GM19467 (cell line): ENCODE results near the gene NUDT22.

Source experiments
- ATAC-seq: cut with Tn5 transposase; IDR thresholded peaks from one replicate; pipeline ENCODE4 v1.9.1; 2021; ENCODE audit warnings: mild to moderate bottlenecking, moderate library complexity; ENCODE audit not compliant: unreplicated experiment

The NUDT22 gene

DNA sequence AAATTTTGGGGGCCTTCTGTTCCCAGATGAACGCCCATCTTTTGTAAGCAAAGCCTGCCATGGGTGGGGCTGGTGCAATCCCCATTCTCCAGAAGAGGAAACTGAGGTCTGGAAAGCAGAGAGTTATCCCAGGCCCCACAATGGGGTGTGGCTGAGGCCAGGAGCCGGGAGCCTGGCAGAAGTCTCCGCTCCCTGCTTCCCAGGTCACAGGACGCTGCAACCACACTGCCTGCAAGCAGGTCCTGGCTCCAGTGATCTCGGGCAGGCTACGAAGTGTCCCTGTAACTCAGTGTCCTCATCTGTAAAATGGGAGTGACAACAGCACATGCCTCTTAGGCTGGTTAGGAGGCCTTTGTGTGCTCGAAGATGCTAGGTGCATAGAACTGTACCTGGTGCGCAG lies 27.0 kb downstream of the NUDT22 start:
- ATAC-seq = no peak

DNA sequence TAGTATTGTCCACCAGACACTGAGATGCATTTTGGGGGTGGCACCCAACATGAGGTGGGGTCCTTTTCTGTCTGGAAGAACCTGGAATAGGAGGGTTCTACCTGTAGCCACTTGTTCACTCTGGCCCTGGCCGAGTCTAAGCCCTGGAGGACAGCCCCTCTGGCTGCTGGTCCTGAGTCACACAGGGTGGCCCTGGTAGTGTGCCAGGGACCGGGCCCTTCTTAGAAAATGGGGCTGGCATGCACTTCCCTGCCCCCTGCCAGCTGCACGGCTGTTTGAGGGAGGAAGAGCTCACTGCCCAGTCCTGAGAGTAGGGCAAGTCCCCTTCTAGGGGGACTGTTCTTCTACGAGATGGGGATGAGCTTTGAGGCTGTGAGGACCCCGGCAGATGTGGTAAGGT lies 27.4 kb downstream of the NUDT22 start:
- no peak for ATAC-seq

DNA sequence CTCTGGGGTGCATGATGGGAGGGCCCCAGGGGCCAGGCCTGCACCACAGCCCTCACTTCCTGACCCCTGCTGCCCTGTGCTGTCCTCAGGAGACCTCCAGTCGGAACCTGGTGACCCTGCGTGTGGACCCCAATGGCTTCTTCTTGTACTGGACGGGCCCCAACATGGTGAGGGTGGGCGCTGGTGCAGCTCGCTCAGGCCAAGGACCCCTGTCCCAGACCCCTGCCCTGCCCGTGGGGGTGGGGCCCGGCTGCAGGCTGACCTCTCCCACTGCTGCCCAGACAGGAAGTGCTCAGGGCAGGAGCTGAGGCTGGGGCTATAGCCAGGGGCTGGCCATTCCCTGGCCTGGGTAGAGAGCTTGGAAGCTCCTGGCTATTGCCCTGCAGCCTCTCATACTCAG lies 28.3 kb downstream of the NUDT22 start:
- no peak for ATAC-seq

DNA sequence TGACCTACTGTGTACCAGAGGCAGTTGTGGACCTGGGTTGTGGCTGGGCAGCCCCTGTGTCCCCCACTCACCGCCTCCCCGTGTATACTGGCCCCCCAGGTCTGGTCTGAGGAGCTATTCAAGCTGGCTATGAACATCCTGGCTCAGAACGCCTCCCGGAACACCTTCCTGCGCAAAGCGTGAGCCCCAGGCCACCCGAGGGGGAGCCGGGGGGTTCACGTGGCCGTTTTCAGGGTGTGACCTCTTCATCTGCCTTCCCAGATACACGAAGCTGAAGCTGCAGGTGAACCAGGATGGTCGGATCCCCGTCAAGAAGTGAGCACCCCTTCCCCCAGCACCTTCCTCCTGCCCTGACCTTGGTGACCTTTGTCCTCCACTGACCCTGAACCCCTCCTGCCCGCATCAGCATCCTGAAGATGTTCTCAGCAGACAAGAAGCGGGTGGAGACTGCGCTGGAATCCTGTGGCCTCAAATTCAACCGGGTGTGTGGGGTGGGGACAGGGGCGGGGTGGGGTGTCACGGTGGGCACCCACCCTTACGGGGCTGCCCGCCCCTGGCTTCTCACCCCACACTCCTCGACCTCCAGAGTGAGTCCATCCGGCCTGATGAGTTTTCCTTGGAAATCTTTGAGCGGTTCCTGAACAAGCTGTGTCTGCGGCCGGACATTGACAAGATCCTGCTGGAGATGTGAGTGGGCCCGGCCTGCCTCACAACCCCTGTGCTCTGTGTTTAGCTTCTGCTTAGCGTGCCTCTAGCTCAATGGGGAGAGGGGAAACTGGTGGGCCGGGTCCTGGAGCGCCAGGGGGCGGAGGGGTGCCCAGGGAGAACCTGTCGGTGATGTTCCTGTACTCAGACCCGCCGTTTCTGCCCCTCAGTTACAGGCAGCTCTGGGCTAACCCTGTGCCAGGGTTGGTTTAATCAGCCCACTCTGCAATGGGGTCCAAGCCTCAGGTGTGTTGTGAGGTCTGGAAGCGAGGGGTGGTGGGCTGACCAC lies 29.4 kb downstream of the NUDT22 start:
- ATAC-seq = no peak

DNA sequence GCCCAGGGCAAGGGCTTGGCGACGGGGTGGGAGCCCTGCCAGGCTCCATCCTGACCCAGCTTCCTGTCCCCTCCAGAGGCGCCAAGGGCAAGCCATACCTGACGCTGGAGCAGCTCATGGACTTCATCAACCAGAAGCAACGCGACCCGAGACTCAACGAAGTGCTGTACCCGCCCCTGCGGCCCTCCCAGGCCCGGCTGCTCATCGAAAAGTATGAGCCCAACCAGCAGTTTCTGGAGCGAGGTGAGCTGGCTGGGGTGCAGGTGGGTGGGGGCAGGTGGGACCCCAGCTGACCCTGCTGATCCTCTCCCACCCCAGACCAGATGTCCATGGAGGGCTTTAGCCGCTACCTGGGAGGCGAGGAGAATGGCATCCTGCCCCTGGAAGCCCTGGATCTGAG lies 30.2 kb downstream of the NUDT22 start:
- ATAC-seq = no peak

DNA sequence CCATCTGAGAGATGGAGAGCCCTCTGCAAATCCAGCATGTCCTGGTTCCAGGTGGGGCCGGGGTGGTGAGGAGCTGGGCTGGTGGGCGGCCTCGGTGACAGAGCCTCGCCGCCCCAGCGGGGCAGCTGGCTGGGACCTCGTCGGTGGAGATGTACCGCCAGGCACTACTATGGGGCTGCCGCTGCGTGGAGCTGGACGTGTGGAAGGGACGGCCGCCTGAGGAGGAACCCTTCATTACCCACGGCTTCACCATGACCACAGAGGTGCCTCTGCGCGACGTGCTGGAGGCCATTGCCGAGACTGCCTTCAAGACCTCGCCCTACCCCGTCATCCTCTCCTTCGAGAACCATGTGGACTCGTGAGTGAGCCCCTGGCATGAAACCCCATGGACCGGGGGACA lies 32.3 kb downstream of the NUDT22 start:
- ATAC-seq = no peak

DNA sequence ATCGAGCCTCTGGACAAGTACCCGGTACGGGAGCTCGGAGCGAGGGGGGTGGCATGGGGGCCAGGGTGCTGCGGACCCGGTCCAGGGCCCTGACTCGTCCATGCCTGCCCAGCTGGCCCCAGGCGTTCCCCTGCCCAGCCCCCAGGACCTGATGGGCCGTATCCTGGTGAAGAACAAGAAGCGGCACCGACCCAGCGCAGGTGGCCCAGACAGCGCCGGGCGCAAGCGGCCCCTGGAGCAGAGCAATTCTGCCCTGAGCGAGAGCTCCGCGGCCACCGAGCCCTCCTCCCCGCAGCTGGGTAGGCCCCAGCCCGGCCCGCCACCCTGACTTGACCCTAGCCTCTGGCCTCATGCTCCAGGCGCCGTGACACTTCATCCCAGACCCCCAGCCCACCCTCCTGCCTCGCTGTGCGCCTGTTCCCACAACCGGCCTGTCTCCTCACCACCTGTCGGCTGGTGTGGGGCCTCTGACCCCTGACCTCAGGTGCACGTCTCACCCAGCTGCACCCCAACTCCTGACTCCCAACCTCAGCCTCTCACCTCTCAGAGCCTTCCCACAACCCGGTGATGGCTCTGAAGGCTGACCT lies 33.0 kb downstream of the NUDT22 start:
- ATAC-seq = no peak

DNA sequence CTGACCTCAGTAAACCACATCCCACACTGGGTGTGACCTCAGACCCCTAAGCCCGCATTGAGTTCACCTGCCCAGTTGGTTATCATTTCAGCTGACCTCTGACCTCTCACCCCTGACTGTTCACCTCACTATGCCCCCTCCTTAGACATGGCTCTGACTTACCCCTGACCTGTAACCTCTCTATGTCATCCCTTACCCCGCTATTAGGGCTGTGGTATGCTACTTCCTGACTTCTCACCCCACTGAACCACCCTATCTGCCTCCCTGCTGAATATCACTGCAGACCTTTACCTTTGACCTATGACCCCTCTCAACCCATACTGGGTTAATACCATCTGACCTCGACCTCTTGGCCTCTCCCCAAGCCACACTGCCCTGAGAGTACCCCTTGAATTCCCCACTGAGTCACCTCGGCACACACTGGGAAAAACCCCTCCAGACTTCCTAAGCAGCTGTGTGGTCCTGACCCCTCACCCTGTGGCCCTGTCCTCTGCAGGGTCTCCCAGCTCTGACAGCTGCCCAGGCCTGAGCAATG lies 33.5 kb downstream of the NUDT22 start:
- ATAC-seq = no peak

DNA sequence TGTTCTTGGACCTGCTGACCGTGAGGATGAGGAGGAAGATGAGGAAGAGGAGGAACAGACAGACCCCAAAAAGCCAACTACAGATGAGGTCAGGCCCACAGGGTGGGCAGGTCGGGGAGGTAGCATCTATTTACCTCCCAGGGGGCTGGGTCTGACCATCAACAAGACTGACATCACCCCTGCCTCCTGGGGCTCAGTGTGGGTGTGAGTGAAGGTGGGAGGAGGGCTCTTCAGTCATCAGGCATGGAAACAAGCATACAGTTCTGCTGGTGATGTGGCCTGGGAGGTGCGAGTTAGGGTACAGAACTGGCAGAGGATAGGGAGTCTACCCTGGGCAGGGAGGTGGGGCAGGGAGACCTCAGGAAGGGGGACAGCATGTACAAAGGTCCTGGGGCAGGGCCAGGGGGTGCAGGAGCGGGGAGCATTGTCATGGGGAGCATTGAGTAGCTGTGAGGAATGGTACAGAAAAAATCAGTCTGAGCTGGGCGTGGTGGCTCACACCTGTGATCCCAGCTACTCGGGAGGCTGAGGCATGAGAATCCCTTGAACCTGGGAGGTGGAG lies 34.2 kb downstream of the NUDT22 start:
- ATAC-seq = no peak

DNA sequence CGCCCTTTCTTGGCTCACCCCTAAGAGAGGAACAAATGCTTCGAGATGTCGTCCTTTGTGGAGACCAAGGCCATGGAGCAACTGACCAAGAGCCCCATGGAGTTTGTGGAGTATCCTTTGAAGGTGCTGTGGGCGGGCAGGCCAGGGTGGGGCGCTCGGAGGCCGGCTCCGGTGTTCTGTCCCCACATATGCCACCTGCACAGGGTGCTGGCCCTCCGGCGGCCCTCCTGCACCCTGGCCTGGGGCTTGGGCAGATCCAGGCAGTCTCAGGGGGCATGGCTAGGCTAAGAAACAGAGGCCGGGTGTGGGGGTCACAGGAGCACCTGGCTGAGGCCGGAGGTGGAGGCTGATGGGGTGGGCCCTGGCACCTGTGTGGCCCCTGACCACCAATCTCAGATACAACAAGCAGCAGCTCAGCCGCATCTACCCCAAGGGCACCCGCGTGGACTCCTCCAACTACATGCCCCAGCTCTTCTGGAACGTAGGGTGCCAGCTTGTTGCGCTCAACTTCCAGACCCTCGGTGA lies 35.5 kb downstream of the NUDT22 start:
- ATAC-seq = no peak

DNA sequence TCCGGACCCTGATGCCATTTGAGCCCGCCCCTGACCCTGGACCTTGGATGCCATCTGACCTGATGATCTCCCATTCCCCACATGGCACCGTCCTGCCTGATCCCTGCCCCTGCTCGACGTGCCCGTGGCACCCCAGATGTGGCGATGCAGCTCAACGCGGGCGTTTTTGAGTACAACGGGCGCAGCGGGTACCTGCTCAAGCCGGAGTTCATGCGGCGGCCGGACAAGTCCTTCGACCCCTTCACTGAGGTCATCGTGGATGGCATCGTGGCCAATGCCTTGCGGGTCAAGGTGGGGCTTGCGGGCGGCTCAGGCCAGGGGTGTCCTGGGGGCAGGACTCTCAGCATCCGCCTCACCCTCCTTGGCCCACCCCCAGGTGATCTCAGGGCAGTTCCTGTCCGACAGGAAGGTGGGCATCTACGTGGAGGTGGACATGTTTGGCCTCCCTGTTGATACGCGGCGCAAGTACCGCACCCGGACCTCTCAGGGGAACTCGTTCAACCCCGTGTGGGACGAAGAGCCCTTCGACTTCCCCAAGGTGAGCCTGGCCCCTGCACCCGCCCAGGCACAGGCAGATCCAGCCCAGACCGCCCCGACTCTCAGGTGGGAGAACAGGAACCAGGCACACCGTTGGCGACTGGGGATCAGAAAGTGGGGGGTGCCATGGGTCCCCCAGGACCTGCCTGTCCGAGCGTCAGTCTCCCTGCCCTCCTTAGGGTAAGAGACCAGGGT lies 36.4 kb downstream of the NUDT22 start:
- ATAC-seq = no peak

DNA sequence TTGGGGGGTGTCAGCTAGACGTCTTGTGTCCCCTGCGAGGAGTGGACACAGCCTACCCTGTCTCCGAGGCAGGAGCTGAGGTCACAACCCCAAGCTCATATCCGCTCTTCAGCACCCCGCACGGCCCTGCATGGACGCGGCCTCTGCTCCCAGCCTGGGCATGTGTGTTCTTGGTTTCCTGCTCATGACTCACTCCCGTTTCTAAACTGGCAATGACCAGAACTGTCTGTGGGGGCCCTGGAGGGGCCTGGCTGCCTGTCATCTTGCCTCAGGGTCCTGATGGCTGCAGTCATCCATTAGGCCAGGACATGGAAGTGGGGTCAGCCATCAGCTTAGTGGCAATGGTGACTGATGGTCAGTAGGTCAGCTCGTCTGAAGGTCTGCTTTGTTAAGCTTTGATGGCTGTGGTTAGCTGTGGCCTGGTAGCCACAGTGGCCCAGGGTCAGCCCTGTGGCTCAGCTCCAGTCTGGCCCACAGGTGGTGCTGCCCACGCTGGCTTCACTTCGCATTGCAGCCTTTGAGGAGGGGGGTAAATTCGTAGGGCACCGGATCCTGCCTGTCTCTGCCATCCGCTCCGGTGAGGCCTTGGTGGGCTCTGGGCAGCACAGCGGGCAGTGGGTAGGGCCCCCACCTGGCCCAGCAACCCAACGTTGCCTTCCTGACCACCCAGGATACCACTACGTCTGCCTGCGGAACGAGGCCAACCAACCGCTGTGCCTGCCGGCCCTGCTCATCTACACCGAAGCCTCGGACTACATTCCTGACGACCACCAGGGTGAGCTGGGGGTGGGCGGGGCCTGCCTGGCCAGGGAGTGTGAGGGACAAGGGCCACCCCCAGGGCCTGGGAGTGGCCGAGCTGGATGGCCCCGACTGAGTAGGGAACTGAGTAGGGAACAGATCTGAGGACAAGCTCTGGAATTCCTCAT lies 37.2 kb downstream of the NUDT22 start:
- no peak for ATAC-seq

DNA sequence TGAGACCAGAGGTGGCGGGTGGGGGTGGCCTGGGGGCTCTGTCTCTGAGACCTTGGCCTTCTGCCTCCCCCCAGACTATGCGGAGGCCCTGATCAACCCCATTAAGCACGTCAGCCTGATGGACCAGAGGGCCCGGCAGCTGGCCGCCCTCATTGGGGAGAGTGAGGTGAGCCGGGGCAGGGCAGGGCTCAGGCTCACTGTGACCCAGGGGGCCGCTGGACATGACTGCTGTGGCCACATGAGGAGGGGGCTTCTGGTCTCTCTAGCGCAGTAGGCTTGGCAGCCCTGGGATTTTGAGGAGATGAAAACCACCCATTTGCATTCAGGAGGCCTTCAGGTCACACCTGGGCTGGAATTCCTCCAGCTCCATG lies 37.9 kb downstream of the NUDT22 start:
- ATAC-seq = no peak

DNA sequence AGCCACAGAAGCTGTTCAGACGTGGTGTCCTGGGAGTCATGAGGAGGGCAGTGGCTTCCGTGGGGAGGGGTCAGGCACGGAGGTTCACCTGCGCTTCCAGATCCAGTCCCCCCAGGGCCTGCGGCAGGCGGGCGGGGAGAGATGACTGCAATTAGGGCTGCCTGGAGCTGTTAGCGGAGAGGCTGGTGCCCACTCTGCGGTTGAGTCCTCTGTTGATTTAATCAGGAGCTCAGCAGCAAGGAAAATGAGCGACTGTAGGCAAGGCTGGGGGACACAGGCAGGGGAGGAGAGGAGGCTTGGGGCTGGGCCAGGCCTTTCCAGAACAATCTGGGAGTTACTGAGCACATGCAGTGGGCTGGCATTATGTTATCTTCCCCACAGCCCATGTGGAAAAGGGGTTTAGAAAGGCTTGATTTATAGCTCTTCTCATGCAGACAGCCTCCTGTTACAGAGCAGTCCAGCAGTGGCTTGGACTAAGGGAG lies 38.3 kb downstream of the NUDT22 start:
- ATAC-seq = no peak

DNA sequence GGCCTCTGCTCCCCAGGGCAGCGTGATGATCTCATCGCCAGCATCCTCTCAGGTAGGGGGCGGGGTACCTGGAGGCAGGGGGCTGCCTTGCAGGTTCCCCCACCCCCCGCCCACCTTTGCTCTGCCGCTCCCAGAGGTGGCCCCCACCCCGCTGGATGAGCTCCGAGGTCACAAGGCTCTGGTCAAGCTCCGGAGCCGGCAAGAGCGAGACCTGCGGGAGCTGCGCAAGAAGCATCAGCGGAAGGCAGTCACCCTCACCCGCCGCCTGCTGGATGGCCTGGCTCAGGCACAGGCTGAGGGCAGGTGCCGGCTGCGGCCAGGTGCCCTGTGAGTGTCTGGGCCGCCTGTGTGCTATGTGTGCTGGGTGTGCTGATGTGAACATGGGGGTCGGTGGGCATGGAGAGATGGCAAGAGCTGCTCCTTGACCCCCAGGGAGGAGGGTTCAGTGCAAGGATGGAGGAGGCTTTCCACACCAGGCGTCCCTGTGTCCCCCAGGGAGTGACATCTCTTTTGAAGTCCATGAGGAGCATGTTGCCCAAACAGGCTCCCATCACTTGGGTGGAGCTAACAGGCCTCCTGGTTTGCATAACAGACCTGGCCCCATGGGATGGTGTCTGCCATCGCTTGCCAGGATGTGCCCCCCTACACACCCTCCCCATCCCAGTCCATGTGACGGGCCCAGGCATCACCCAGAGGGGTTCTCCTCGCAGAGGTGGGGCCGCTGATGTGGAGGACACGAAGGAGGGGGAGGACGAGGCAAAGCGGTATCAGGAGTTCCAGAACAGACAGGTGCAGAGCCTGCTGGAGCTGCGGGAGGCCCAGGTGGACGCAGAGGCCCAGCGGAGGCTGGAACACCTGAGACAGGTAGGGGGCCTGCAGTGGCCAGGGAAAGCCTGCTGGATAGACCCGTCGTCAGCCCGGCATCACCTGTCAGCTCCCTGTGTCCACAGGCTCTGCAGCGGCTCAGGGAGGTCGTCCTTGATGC lies 39.4 kb downstream of the NUDT22 start:
- ATAC-seq = no peak

DNA sequence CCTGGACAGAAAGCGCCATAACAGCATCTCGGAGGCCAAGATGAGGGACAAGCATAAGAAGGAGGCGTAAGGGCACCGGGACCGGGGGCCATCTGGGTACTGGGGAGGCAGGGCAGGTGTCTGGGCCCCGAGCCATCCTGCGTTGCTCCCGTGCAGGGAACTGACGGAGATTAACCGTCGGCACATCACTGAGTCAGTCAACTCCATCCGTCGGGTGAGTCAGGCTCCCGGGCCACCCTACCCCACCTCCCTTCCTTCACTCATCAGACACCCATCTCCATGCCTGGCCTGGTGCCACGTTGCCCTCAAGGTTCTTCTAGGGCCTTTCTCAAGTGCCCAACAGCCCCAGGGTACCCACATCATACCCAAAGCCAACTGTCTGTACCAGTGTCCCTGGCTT lies 40.3 kb downstream of the NUDT22 start:
- no peak for ATAC-seq

DNA sequence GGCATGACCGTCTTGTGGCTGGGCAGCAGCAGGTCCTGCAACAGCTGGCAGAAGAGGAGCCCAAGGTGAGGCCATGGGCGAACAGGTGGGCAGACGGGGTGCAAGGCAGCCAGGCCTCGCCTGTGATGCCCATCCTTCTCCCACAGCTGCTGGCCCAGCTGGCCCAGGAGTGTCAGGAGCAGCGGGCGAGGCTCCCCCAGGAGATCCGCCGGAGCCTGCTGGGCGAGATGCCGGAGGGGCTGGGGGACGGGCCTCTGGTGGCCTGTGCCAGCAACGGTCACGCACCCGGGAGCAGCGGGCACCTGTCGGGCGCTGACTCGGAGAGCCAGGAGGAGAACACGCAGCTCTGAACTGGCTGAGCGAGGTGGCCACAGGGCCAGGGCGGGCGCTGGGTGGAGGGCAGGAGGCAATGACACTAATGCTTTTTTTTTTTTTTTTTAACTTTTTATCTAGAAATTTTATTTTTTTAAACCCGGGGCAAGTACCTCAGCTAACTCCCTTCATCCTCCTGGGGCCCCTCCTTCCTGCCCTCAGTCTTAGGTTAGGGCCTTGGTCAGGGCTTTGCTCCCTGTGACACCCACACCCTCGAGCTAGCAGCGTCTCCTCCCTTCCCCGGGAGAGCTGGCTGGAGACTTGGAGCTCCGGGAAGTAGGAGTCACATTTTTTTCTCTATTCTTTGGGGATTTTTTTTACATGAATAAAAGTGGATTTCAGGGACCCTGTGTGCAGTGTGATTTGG lies 41.3 kb downstream of the NUDT22 start:
- no peak for ATAC-seq
